DOHH2 (cell line): Measurements from ENCODE around the gene SH3RF3.

ENCODE experiments used
- H3F3A ChIP-seq: fragments of 200-600 bp; sonication (generic), shearing (Covaris generic); 2 replicates; pipeline ENCODE4 v1.6.0; 2016; ENCODE audit warnings: antibody characterized with exemption, mild to moderate bottlenecking; ENCODE audit not compliant: control insufficient read depth, insufficient read depth
- H3K27ac ChIP-seq: fragments of 200-600 bp; sonication (generic); 2 replicates; pipeline ENCODE4 v1.5.1; 2014; ENCODE audit warnings: low read depth, mild to moderate bottlenecking, low read length, moderate library complexity
- H3K27me3 ChIP-seq: fragments of 200-600 bp; sonication (generic); 2 replicates; pipeline ENCODE4 v1.6.1; 2014; ENCODE audit warnings: mild to moderate bottlenecking, low read length, mixed read lengths; ENCODE audit not compliant: control insufficient read depth
- H3K36me3 ChIP-seq: fragments of 200-600 bp; sonication (generic); 2 replicates; pipeline ENCODE4 v1.6.1; 2014; ENCODE audit warnings: mild to moderate bottlenecking, low read length, moderate library complexity, mixed read lengths; ENCODE audit not compliant: control insufficient read depth
- H3K4me1 ChIP-seq: fragments of 200-600 bp; sonication (generic); 2 replicates; pipeline ENCODE4 v1.6.1; 2014; ENCODE audit warnings: mild to moderate bottlenecking, low read length, mixed read lengths; ENCODE audit not compliant: control insufficient read depth
- H3K4me2 ChIP-seq: fragments of 200-600 bp; sonication (generic); 2 replicates; pipeline ENCODE4 v1.6.0; 2014; ENCODE audit warnings: mild to moderate bottlenecking, low read length, moderate library complexity
- H3K4me3 ChIP-seq: fragments of 200-600 bp; sonication (generic); 2 replicates; pipeline ENCODE4 v1.5.1; 2014; ENCODE audit warnings: mild to moderate bottlenecking, low read length, mixed read lengths
- H3K79me2 ChIP-seq: fragments of 200-600 bp; sonication (generic); 2 replicates; pipeline ENCODE4 v1.6.1; 2014; ENCODE audit warnings: mild to moderate bottlenecking, low read length, mixed read lengths; ENCODE audit not compliant: control insufficient read depth
- H3K9me2 ChIP-seq: fragments of 200-600 bp; sonication (generic); replicated peaks from 2 replicates; pipeline ENCODE4 v1.6.1; 2014; ENCODE audit warnings: mild to moderate bottlenecking, low read length, mixed read lengths; ENCODE audit not compliant: control insufficient read depth
- H3K9me3 ChIP-seq: fragments of 200-600 bp; sonication (generic); 2 replicates; pipeline ENCODE4 v1.6.1; 2014; ENCODE audit warnings: antibody characterized with exemption, low read length, mixed read lengths; ENCODE audit not compliant: control insufficient read depth, insufficient read depth
- H4K20me1 ChIP-seq: fragments of 200-600 bp; sonication (generic); 2 replicates; pipeline ENCODE4 v1.6.0; 2014; ENCODE audit warnings: low read depth, mild to moderate bottlenecking, antibody characterized with exemption, low read length, moderate library complexity; ENCODE audit not compliant: control insufficient read depth, insufficient read depth
- CTCF ChIP-seq: fragments of 200-600 bp; sonication (generic); IDR thresholded peaks from one replicate; pipeline ENCODE4 v1.5.1; 2014; ENCODE audit warnings: antibody characterized with exemption, mild to moderate bottlenecking, low read depth, low read length; ENCODE audit not compliant: poor library complexity, severe bottlenecking
- EZH2phosphoT487 ChIP-seq: fragments of 200-600 bp; sonication (generic); IDR thresholded peaks from 2 replicates; pipeline ENCODE4 v1.6.1; 2017; ENCODE audit warnings: borderline replicate concordance, mild to moderate bottlenecking, antibody characterized with exemption, low read length, moderate library complexity, mixed read lengths

The SH3RF3 gene

GRCh38 chr2:109298851-109299250 is 169.8 kb downstream of the SH3RF3 start:
- Histone ChIP-seq H3K79me2 (no peaks in the 10 kb centered on the region), H3K4me2 (no peak overlapping the region), H3K9me3 (no peaks in the 10 kb centered on the region), H3K27me3 (no peaks in the 10 kb centered on the region), H3K27ac (no peak overlapping the region), H3F3A (no peaks in the 10 kb centered on the region), H3K4me1 (no peaks in the 10 kb centered on the region), H4K20me1 (no peaks in the 10 kb centered on the region), H3K4me3 (no peak overlapping the region), H3K9me2 (no peaks in the 10 kb centered on the region), H3K36me3 (no peaks in the 10 kb centered on the region)
- no peak for TF ChIP-seq CTCF
- TF ChIP-seq EZH2phosphoT487: no peak

GRCh38 chr2:109299536-109299935 is 170.5 kb downstream of the SH3RF3 start:
- Histone ChIP-seq H3K9me2 (no peaks in the 10 kb centered on the region), H4K20me1 (no peaks in the 10 kb centered on the region), H3K79me2 (no peaks in the 10 kb centered on the region), H3K9me3 (no peaks in the 10 kb centered on the region), H3K36me3 (no peaks in the 10 kb centered on the region), H3K27me3 (no peaks in the 10 kb centered on the region), H3K4me2 (no peak overlapping the region), H3K27ac (no peak overlapping the region), H3K4me1 (no peaks in the 10 kb centered on the region), H3K4me3 (no peak overlapping the region), H3F3A (no peaks in the 10 kb centered on the region)
- TF ChIP-seq EZH2phosphoT487 (no peak), CTCF (no peak)

GRCh38 chr2:109300582-109300981 is 171.6 kb downstream of the SH3RF3 start:
- no peaks in the 10 kb centered on the region for H3K36me3 ChIP-seq
- no peaks in the 10 kb centered on the region for H3K79me2 ChIP-seq
- no peak overlapping the region for H3K4me2 ChIP-seq
- TF ChIP-seq EZH2phosphoT487 (no peak), CTCF (no peak)
- H3K4me1 ChIP-seq: no peaks in the 10 kb centered on the region
- H3K9me2 ChIP-seq: no peaks in the 10 kb centered on the region
- no peak overlapping the region for H3K27ac ChIP-seq
- H3K4me3 ChIP-seq: no peak overlapping the region
- H3K27me3 ChIP-seq: no peaks in the 10 kb centered on the region
- no peaks in the 10 kb centered on the region for H3K9me3 ChIP-seq
- no peaks in the 10 kb centered on the region for H4K20me1 ChIP-seq
- no peaks in the 10 kb centered on the region for H3F3A ChIP-seq

- no peaks in the 10 kb centered on the region for H3F3A ChIP-seq
- no peaks in the 10 kb centered on the region for H3K9me3 ChIP-seq
- H3K36me3 ChIP-seq: no peaks in the 10 kb centered on the region
- H4K20me1 ChIP-seq: no peaks in the 10 kb centered on the region
- H3K4me3 ChIP-seq: no peak overlapping the region
- no peaks in the 10 kb centered on the region for H3K4me1 ChIP-seq
- H3K79me2 ChIP-seq: no peaks in the 10 kb centered on the region
- TF ChIP-seq CTCF: no peak
- TF ChIP-seq EZH2phosphoT487: no peak
- H3K4me2 ChIP-seq: no peak overlapping the region
- no peak overlapping the region for H3K27ac ChIP-seq
- no peaks in the 10 kb centered on the region for H3K9me2 ChIP-seq
- no peaks in the 10 kb centered on the region for H3K27me3 ChIP-seq
These were observed 172.7 kb downstream of the SH3RF3 start for GRCh38 chr2:109301746-109302145.
